ENCODE results near the gene LRP8. TPM values are rescaled to one million over a fixed set of nuclear protein-coding genes. Genes with fewer than 3 reads are reported as not detected.

LRP8 gene
- total and polyA plus RNA-seq, 2 of the 13 experiments (the other 11 are each of a cell fraction or from before 2014, with no cell fraction given): 17.3 to 17.4 TPM

DNA sequence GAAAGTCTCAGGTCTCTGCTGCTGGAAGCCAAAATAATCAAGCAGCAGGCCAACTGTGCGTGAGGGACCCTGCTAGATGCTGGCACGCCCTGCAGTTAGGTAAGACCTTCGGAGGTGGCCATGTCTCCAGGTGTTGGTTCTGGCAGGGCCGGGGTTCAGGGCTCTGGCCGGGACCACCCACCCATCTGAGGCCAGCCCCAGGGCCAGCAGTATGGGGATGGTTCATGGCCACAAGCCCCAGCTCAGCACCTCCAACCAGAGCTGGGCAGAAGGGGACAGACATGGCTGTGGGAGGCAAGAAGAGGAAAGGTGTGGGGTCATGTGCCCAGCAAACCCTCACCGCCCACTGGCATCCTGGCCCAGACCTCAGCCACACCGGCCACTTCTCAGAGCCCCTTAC lies 23.3 kb downstream of the LRP8 start:
- 98% methylated on average over 5 of the region's 7 CpGs for WGBS (ENCODE audit: low lambda C conversion rate)
- Histone ChIP-seq H2AFZ (ENCODE audit: low read length) (no peak overlapping the region), H3K27me3 (ENCODE audit: control insufficient read depth in 1 of 2, insufficient read depth in 2 of 2, low read length in 2 of 2) (no peaks in the 10 kb centered on the region; a peak in 1 of 5 replicates), H3K4me1 (ENCODE audit: insufficient read depth, low read length) (no peaks in the 10 kb centered on the region), H3K36me3 (replicated peaks in 1 of 2; ENCODE audit: control insufficient read depth in 1 of 2, insufficient read depth in 2 of 2, low read length in 2 of 2) (peaks cover 1 to 9% of the 10 kb centered on the region in 2 experiments; a peak in 2 of 5 replicates), H4K20me1 (ENCODE audit: insufficient read depth, low read length) (0 out of 2 replicates have a peak, but pooled peaks cover 3% of the 10 kb centered on the region), H3K4me3 (replicated peaks in 1 of 3; ENCODE audit: insufficient read depth in 1 of 3, low read depth in 2 of 3, low read length in 3 of 3) (no peak overlapping the region), H3K79me2 (ENCODE audit: insufficient read depth, low read length) (peaks cover 2% of the 10 kb centered on the region), H3K9me3 (ENCODE audit: low read length) (no peaks in the 10 kb centered on the region), H3K27ac (ENCODE audit: extremely low read length, insufficient read depth, low read length) (no peak overlapping the region), H3K4me2 (ENCODE audit: low read depth, low read length) (no peak overlapping the region), H3K9ac (ENCODE audit: insufficient read depth, low read depth, low read length) (no peak overlapping the region)
- in situ Hi-C loops (cut with HindIII; ENCODE audit: extremely low pct_ligation_motif_present, low pct_unique_long_range_greater_than_20kb): no loop called here
- intact Hi-C loops (cut with micrococcal nuclease; ENCODE audit: unreplicated experiment): no loop called here
- no TSS peak for BruUV-seq (replicated peaks)
- FAIRE-seq: no peak
- ChIA-PET CTCF (ENCODE audit: low intra/inter-chr PET ratio, low total read pairs) (no interaction called here), POLR2A (no interaction called here)
- no peak for ATAC-seq
- no peak for DNase-seq (ENCODE audit: low spot score)
- TF ChIP-seq, protein P1, sequence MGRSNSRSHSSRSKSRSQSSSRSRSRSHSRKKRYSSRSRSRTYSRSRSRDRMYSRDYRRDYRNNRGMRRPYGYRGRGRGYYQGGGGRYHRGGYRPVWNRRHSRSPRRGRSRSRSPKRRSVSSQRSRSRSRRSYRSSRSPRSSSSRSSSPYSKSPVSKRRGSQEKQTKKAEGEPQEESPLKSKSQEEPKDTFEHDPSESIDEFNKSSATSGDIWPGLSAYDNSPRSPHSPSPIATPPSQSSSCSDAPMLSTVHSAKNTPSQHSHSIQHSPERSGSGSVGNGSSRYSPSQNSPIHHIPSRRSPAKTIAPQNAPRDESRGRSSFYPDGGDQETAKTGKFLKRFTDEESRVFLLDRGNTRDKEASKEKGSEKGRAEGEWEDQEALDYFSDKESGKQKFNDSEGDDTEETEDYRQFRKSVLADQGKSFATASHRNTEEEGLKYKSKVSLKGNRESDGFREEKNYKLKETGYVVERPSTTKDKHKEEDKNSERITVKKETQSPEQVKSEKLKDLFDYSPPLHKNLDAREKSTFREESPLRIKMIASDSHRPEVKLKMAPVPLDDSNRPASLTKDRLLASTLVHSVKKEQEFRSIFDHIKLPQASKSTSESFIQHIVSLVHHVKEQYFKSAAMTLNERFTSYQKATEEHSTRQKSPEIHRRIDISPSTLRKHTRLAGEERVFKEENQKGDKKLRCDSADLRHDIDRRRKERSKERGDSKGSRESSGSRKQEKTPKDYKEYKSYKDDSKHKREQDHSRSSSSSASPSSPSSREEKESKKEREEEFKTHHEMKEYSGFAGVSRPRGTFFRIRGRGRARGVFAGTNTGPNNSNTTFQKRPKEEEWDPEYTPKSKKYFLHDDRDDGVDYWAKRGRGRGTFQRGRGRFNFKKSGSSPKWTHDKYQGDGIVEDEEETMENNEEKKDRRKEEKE (IDR thresholded peaks at IDR 0.05): no peak
- TF ChIP-seq ZNF792 (CRISPR knock-in tag; IDR thresholded peaks at IDR 0.05): no peak
- TF ChIP-seq, protein P2, sequence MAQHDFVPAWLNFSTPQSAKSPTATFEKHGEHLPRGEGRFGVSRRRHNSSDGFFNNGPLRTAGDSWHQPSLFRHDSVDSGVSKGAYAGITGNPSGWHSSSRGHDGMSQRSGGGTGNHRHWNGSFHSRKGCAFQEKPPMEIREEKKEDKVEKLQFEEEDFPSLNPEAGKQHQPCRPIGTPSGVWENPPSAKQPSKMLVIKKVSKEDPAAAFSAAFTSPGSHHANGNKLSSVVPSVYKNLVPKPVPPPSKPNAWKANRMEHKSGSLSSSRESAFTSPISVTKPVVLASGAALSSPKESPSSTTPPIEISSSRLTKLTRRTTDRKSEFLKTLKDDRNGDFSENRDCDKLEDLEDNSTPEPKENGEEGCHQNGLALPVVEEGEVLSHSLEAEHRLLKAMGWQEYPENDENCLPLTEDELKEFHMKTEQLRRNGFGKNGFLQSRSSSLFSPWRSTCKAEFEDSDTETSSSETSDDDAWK (CRISPR knock-in tag; IDR thresholded peaks at IDR 0.05): no peak
- no peak for TF ChIP-seq SP1 (IDR thresholded peaks at IDR 0.05)
- TF ChIP-seq SP1 (CRISPR knock-in tag; IDR thresholded peaks at IDR 0.05): no peak
- TF ChIP-seq RFX3 (CRISPR knock-in tag; IDR thresholded peaks at IDR 0.05): no peak
- TF ChIP-seq RBM39 (IDR thresholded peaks at IDR 0.05; ENCODE audit: low read depth, low read length, poor library complexity, severe bottlenecking): no peak
- TF ChIP-seq, protein P3, sequence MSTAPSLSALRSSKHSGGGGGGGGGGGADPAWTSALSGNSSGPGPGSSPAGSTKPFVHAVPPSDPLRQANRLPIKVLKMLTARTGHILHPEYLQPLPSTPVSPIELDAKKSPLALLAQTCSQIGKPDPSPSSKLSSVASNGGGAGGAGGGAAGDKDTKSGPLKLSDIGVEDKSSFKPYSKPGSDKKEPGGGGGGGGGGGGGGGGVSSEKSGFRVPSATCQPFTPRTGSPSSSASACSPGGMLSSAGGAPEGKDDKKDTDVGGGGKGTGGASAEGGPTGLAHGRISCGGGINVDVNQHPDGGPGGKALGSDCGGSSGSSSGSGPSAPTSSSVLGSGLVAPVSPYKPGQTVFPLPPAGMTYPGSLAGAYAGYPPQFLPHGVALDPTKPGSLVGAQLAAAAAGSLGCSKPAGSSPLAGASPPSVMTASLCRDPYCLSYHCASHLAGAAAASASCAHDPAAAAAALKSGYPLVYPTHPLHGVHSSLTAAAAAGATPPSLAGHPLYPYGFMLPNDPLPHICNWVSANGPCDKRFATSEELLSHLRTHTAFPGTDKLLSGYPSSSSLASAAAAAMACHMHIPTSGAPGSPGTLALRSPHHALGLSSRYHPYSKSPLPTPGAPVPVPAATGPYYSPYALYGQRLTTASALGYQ (CRISPR knock-in tag; IDR thresholded peaks at IDR 0.05): no peak
- no peak for TF ChIP-seq GZF1 (CRISPR knock-in tag; IDR thresholded peaks at IDR 0.05)
